Measurements from ENCODE around the gene IGSF21. TPM values are rescaled to one million over a fixed set of nuclear protein-coding genes. Genes with fewer than 3 reads are reported as not detected.

The IGSF21 gene
- polyA plus RNA-seq (2011; rRNA removed) (not detected in 2 replicates), polyA minus RNA-seq (2011; rRNA and poly(A)+ RNA removed) (not detected in 2 replicates)

DNA sequence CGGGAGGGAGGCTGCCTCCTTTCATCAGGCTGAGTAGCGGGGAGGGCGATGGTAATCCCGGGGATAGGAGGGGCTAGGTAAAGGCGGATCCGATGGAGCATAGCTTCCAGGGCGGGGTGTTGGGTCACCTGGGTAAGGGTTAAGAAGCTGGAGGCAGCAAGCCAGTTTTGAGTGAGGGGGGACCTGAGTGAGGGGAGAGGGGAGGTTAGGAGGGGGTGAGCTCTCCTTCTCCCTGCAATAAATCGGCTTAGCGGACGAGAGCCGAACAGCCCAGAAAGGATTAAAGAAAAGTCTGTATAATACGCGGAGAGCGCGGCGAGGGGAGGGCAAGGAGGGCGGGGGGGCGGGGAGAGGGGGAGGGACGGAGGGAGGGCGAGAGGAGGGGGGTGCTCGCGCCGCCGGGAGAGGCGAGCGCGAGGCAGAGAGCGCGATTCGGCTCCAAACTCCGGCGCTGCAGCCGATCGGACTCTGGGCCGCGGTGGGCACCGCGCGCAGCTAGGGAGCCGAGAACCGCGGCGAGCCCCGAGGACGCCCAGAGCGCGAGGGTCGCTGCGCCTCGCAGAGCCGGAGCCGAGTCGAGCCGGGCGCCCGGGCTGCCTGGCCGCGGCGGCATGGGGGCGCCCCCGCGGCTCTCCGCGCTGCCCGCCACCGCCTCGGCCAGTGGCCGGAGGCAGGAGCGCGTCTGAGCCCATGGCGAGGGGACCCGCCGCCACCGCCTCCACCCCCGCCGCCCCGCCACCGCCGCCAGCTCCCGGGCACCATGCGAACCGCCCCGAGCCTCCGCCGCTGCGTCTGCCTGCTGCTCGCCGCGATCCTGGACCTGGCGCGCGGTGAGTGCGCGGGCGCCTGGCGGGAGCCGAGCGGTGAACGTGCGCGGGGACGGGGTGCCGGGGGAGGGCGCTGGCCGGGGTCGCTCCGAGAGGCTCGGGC, at the start of gene IGSF21:
IGSF21 (plus strand) TSS at position 430 of the 930 bp plus-strand sequence; CDS start at position 761, 331 bp downstream.
- Histone ChIP-seq H3K9me3 (ENCODE audit: control insufficient read depth, insufficient read depth, low read length) (peaks cover 7% of the 10 kb centered on the region; the same call in 1 of the 2 replicates), H3K27ac (ENCODE audit: low read depth, low read length) (no peak within 1 kb of the TSS), H3K4me3 (ENCODE audit: low read depth, low read length) (no peak within 1 kb of the TSS), H3K27me3 (ENCODE audit: control insufficient read depth, insufficient read depth, low read length) (peaks cover 62% of the 10 kb centered on the region)
- no peak for TF ChIP-seq CTCF (IDR thresholded peaks at IDR 0.05; ENCODE audit: low read depth, low read length)
- DNase-seq (ENCODE audit: low read depth, low spot score): no peak
- CTCF ChIA-PET: interaction anchor here (0.5 to 0.9 kb wide), 2 partner anchors 8 to 672 kb away, joined by 3 read pairs; no protein-coding TSS in a partner anchor
- POLR2A ChIA-PET: no interaction called here

- Histone ChIP-seq H3K27me3 (ENCODE audit: control insufficient read depth, insufficient read depth, low read length) (no peaks in the 10 kb centered on the region), H3K4me3 (ENCODE audit: low read depth, low read length) (no peak overlapping the region), H3K27ac (ENCODE audit: low read depth, low read length) (no peak overlapping the region), H3K9me3 (ENCODE audit: control insufficient read depth, insufficient read depth, low read length) (no peaks in the 10 kb centered on the region; the same call in 1 of the 2 replicates)
- CTCF ChIA-PET: no interaction called here
- TF ChIP-seq CTCF (IDR thresholded peaks at IDR 0.05; ENCODE audit: low read depth, low read length): no peak
- no peak for DNase-seq (ENCODE audit: low read depth, low spot score)
- POLR2A ChIA-PET: no interaction called here
These were observed 49.2 kb upstream of the IGSF21 start for GRCh38 chr1:18058206-18058921.

GRCh38 chr1:18058981-18059605, 48.5 kb upstream of the IGSF21 start:
- no peak for DNase-seq (ENCODE audit: low read depth, low spot score)
- CTCF ChIA-PET: no interaction called here
- POLR2A ChIA-PET: no interaction called here
- no peak overlapping the region for H3K27ac ChIP-seq (ENCODE audit: low read depth, low read length)
- no peak overlapping the region for H3K4me3 ChIP-seq (ENCODE audit: low read depth, low read length)
- no peaks in the 10 kb centered on the region for H3K27me3 ChIP-seq (ENCODE audit: control insufficient read depth, insufficient read depth, low read length)
- no peaks in the 10 kb centered on the region; the same call in 1 of the 2 replicates for H3K9me3 ChIP-seq (ENCODE audit: control insufficient read depth, insufficient read depth, low read length)
- no peak for TF ChIP-seq CTCF (IDR thresholded peaks at IDR 0.05; ENCODE audit: low read depth, low read length)

- no peak for DNase-seq (ENCODE audit: low read depth, low spot score)
- H3K4me3 ChIP-seq (ENCODE audit: low read depth, low read length): no peak overlapping the region
- POLR2A ChIA-PET: no interaction called here
- CTCF ChIA-PET: no interaction called here
- no peaks in the 10 kb centered on the region for H3K27me3 ChIP-seq (ENCODE audit: control insufficient read depth, insufficient read depth, low read length)
- TF ChIP-seq CTCF (IDR thresholded peaks at IDR 0.05; ENCODE audit: low read depth, low read length): no peak
- H3K27ac ChIP-seq (ENCODE audit: low read depth, low read length): no peak overlapping the region
- H3K9me3 ChIP-seq (ENCODE audit: control insufficient read depth, insufficient read depth, low read length): no peaks in the 10 kb centered on the region; the same call in 1 of the 2 replicates
These were observed 47.2 kb upstream of the IGSF21 start for GRCh38 chr1:18060366-18060765.
